ENCODE data around the gene MECP2.
"Not testable (repeated sequence)": the region's sequence is repeated elsewhere in the genome, so short reads cannot be mapped to it uniquely, and the experiment has no call there.

MECP2 gene

GRCh38 chrX:154014429-154015380 lies 82.8 kb downstream of the MECP2 start:
- DNase-seq, result no peak

DNA sequence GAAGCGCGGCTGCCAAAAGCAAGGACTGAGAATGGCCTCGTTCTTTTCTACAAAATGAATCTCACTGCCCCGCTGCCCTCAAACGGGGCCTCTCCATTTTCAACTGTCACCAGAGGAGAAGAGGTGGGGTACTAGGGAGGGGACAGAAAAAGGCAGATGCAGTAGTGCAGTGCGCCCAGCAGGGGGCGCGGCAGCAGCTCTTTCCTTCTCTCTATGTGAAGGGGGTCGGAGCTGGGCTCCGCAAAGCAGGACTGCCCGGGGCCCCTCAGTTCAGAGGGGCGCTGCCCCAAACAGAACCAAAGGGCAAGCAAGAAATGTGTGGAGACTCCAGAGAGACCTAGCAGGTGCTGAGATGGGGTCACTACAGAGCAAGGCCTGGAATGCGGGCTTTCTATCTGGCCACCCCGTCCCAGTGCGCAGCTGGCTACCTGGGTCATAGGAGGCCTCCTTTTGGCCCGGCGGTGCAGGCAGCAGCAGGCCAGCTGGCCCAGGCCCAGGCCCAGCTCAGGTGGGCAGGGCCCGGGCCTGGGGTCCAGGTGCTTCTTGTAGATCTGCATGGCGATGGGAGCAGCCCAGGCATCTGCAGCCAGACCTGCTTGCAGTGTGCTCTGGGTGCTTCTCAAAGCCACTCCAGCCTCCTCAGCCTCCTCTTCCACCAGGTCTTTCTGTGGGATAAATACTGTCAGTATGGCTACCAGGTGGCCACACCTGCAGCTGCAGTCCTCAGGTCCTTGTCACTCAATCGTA lies 83.7 kb downstream of the MECP2 start:
- peak; percentile 51 for DNase-seq

- DNase-seq, result no peak
Measured at GRCh38 chrX:154013001-154013421, 84.5 kb downstream of the MECP2 start.

- DNase-seq, result no peak
Measured at GRCh38 chrX:154012336-154012991, 85.1 kb downstream of the MECP2 start.

DNA sequence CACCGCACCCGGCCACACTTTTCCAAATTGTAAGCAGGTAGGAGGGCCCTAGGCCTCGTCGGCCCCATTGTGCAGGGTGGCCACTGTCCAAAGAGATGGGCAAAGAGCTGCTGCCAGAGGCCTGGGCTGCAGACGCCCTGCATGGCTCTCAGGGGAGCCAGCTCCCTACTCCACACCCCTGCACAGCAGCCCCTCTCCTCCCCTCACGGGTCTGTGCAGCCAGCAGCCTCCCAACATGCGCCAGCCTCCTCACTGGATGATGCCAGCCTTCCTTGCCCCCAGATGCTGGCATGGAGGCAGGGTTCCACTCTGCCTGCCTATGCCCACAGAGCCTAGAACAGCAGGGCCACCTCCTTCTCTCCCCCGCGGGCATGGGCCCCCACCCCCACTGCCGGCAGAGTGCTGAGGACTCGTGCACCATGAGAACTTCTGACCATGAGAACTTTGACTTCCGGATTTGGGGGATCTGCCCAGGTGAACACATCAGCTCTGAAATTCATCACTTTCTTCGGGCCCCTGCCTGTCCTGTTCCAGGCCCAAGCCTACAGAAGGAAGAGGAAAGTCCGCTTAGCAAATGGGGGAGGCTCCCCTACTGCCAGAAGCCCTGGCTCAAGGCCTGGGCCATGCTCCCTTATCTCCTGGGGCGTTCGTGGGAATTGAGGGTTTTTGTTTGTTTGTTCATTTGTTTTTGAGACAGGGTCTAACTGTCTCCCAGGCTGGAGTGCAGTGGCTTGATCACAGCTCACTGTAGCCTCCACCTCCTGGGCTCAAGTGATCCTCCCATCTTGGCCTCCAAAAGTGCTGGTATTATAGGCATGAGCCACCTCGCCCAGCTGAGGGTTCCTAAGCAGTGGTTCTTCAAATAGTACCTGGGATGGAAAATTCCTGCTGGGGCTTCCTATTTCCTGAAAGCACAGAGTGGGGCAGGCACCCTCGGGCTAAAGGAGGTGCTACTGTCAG lies 85.9 kb downstream of the MECP2 start:
- no peak for DNase-seq

DNA sequence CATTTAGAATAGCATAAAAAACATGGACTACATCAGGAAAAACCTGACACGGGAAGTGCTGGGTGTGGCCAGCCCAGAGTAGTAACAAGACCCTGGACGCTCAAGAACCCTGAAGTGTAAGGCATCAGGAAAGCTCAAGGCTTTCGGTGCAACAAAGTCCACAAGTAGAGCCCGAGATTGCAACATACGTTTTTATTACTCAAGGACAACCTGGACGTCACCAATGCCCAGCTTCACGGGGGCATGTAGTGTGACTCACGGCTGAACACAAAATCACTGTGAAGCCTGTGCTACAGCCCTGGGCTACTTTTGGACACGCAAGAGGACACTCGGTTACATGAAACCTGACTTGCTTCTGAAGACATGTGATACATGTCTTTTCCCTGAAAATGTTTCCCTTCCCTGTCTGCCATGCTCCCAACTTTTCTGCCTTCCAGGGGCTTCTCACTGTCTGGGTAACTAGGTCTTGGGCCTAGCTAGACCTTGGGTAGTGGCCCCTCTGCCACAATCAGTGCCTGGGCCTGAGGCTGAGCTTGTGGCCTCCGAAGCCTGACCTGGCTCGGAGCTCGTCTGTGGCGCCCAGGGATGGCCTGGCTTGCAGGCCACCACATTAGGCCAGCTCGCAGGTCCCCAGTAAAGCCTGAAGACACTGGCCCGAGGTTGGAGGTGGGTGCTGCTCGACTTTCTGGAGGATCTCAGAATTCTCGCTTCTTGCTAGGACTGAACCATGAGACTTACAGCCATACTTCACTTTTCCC lies 87.0 kb downstream of the MECP2 start:
- DNase-seq, result peak; percentile 56

DNA sequence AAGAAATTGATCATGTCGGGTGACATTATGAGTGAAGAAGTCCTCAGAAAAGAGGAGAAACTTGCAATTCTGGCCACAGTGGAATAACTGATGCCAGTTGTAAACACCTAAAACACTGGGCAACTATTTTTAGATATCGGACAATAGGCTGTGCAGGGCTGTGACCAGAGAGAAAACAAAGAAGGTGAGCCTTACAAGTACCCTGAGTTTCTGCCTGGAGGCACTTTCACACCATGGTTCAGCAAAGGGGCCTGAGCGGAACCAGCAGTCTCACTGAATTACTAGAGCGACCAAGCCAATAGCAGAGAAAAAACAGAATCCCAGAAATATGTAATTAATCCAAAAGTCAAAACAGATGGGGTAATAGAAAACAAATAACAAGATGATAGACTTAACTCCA lies 89.0 kb downstream of the MECP2 start:
- DNase-seq, result no peak

GRCh38 chrX:154006947-154007346 lies 90.6 kb downstream of the MECP2 start:
- no peak for DNase-seq

DNA sequence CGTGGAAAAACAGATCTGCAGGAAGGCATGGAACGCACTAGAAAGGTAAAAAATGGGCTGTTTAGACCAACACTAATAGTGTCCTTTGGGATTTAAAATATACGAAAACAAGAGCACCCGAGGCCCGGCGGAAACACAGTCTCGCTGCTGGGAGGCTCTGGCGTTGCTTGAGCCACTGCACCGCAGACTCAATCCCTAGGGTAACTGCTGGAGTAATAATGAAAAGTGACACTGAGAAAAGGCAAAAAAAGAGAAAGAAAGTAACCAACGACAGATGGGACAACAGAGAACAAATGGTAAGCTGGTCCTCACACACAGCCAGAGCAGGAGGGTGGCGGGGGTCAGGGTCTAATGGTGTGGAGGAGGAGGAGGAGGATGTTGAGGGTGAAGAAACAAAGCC lies 93.2 kb downstream of the MECP2 start:
- DNase-seq, result no peak

GRCh38 chrX:154002215-154002719 lies 95.2 kb downstream of the MECP2 start:
- peak; percentile 73 for DNase-seq

GRCh38 chrX:154000051-154000450 lies 97.5 kb downstream of the MECP2 start:
- no peak for DNase-seq

DNA sequence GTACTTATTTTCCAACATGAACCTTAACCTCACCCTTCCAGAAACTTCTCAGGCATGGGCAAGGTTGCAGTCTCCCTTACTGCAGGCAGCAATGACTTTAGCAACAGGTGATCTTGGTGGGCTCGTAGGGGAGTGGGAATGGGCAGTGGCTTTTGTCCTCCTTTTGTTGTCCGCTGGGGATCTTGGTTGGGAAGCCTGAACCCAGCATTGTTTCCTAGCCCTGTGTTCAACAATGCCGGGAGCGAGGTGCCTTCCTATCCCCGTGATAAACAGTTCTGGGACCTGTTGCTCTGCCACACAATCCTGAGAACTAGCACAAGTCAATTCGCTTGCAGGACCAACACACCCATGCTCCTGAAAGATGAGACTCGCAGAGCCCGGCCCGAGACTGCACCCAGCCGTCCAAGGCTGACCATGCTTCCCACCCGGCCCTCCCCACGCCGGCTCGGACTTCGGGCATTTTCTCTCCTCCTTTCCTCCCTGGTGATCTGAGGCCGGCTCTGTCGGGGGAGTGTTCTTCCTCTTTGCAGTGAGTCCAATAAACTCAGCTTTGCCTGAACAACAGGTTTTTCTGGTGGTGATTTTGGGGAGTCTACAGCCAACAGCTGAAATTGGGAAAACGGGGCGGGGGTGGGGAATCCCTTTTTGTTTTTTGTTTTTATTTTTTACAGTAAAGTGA lies 98.0 kb downstream of the MECP2 start:
- no peak for DNase-seq

GRCh38 chrX:153995504-153995903 lies 102.0 kb downstream of the MECP2 start:
- no peak for DNase-seq

DNA sequence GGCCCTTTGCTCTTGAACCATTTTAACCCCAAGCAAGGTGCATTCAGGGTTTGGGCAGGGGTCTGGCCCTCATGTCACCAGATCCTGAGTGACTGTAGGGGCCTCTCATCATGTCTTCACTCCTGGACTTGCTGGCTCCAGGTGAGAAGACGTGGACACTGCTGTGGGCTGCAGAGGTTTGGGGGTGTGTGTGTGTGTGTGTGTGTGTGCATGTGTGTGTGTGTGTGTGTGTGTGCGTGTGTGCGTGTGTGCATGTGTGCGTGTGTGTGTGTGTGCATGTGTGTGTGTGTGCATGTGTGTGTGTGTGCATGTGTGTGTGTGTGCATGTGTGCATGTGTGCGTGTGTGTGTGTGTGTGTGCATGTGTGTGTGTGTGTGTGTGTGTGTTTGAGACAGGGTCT lies 103.1 kb downstream of the MECP2 start:
- not testable (repeated sequence) for DNase-seq

- no peak for DNase-seq
Measured at GRCh38 chrX:153993978-153994377, 103.5 kb downstream of the MECP2 start.

DNA sequence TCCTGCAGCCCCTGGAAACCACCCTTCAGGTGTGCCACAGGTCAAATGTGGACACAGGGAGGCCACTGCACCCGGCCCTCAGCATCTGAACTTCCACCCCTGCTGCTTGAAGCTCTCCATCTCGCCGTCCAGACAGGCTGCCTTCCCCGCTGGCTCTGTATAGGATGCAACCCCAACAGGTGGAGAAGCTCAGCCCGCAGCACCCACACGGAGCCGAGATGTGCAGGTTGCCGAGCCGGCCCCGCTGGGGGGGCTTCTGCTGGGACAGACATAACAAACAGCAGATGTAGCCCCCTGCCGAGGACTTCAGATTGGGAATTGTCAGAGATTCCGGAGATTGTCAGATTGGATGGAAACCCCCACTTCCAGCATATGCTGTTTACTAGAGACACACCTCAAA lies 104.4 kb downstream of the MECP2 start:
- no peak for DNase-seq

- no peak for DNase-seq
Measured at GRCh38 chrX:153992180-153992579, 105.3 kb downstream of the MECP2 start.

GRCh38 chrX:153991013-153991580 lies 106.4 kb downstream of the MECP2 start:
- no peak for DNase-seq

DNA sequence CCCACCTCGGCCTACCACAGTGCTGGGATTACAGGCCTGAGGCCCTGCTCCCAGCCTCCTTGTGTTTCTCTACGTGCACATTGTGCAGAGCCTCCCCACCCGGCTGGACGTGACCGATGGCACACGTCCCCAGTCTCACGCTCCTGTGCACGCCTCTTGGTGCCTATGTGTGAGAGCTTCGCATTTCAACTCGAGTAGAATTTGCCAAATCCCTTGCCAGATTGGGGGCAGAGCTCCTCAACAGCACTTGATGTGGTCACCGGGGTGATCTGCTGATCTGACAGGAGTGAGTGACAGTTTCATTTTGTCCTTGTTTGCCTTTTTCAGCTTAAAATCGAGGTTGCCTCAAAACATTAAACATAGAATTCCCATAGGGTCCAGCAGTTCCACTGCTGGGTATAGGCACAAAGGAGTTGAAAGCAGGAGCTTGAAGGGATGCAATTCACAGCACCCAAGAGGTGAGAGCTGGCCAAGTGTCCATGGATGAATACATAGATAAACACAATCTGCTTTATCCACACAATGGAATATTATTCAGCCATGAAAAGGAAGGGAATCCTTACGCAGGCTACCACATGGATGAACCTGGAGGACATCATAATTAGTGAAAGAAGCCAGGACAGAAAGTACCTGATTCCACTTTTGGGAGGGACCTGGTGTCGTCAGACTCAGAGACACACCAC lies 107.4 kb downstream of the MECP2 start:
- no peak for DNase-seq

- no peak for DNase-seq
Measured at GRCh38 chrX:153988493-153988892, 109.0 kb downstream of the MECP2 start.
